ENCODE data around the gene DHRS7C.

DHRS7C gene, protein sequence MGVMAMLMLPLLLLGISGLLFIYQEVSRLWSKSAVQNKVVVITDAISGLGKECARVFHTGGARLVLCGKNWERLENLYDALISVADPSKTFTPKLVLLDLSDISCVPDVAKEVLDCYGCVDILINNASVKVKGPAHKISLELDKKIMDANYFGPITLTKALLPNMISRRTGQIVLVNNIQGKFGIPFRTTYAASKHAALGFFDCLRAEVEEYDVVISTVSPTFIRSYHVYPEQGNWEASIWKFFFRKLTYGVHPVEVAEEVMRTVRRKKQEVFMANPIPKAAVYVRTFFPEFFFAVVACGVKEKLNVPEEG

DNA sequence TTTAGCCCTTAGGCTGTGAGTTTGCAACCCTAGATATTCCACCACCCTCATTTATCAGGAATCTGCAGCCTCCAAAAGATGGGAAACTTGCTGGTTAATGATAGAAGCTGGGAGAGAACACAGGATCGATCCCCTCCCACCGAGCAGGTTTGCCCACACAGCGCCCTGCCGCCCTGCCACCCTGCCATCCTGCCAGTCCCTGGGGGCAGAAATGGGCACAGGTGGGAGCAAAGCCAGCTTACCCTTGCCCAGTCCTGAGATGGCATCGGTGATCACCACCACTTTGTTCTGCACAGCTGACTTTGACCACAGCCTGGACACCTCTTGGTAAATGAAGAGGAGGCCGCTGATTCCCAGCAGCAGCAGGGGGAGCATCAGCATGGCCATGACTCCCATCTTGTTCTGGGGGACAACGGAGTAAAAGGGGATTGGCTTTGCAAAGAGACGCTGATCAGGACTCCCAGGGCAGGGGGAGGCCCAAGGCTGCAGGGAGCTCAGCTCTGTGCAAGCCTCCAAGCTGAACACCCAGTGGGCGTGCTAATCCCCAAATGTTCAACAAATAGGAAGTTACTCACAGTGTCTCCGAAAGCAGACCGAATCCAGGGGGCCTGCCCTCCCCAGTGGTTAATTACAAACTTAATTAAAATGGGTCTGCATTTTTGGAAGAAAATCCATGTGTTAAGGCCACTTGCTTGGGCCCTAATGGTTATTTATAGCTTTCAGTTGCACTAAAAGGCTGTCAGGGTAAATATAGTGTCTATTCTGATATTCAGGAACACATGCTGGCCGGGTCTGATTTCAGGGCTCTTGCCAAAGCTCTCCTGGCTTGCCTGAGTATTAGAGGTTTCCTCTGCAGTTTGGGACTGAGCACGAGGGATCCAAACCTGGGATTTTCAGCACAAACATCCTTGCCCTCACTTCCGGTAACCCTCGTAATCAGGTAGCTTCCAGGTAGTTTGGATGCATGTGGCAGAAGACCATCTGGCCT, at the start of gene DHRS7C:
TSS of gene DHRS7C (minus strand) at position 704 of the 988 bp plus-strand sequence. CDS start at position 396, 308 bp downstream.
- in situ Hi-C loops (cut with HindIII; ENCODE audit: low sequenced_read_pairs), result no loop called here

DNA sequence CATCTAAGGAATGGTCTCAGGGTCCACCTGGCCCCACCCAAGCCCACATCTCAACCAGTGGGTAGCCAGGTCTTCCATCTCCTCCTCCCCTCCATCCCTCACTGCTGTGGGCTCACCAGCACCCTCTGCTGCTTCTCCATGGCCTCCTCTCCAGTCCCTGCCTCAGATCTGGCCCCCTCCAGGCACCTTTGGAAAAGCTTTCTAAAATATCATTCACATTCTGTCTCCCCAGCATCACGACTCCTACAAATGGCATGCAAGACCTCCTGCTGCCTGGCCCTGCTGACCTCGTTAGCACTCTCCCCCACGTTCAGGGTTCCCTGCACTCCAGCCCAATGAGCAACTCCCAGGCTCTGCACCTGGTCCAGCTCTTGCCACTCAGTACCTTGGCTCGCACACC, 48.0 kb upstream of the DHRS7C start:
- in situ Hi-C loops (cut with HindIII; ENCODE audit: low sequenced_read_pairs), result loop anchor here (5.0 kb wide), 1 partner anchor 67 kb away; no protein-coding TSS in a partner anchor

DNA sequence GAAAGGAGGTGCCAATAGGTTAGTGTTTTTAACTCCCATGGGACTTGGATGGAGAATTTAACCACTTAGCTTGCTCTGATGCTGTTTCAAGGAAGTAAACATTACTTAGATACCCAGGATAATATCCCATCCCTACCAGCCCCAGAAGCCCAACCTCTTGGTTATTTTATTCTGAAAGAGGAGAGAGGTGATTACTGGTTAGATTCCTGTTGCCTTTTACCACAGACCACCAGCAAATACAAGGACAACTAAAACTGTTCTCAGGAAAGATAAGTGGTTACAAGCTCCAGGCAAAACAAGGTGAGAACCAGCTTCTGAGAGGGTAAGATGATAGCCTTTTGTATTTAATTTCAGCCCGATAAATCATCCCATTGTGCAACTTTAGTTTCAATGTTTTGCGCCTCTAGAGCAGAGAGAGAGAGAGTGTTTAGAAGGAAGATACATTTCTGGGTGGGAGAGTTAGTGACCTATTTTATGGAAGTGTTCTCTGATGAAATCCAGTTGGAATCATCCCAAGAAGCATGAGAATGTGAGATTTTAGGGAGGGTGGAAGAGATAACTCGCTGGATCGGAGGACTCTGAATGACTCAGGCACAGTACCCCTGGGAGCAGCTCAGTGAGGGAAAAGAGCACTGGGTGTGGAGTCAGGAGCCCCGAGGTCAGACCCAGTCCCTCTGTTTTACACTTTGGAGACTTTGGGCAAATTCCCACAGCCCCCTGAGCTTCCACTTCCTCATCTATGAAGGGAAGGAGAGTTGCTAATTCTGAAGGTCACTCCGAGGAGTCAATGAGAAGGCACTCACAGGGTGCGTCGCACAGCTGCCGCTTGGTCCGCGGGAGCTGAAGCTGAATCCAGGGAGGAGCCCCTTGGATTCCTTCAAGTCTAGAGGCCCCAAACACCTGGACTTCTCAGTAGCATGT, 46.4 kb upstream of the DHRS7C start:
- in situ Hi-C loops (cut with HindIII; ENCODE audit: low sequenced_read_pairs), result loop anchor here (5.0 kb wide), 1 partner anchor 66 kb away; no protein-coding TSS in a partner anchor

DNA sequence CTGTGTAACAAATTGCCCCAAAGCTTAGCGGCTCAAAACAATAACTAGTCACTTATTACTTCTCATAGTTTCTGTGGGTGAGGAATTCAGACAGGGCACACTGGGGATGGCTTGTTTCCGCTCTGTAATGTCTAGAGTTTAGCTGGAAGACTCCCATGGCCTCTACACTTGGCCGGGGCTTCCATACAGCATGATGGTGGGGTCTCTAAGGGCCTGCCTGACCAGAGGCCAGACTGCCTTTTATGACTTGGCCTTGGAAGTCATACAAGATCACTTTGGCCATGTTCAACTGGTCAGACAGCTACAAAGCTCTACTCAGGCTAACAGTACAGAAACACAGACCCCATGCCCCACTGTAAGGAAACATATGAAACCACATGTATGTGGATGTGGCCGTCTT, 42.5 kb upstream of the DHRS7C start:
- in situ Hi-C loops (cut with HindIII; ENCODE audit: low sequenced_read_pairs), result no loop called here

DNA sequence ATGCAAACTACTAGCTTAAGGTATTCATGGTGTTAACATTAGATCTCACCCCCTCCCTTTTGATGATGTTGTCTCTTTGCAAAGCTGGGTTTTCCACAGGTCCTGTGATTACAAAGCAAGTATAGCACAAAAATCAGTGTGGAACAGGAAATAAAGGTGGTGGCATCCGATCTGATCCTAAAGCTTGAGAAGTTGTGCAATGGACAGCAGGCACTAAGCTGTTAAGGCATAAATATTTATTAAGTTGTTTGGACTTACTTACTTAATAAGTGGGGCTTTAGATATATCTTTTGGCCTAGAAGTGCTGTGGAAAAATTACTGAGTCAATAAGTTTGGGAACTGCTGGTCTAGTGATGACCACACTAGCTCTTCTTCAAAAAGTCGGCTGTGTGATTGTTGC, 39.3 kb upstream of the DHRS7C start:
- in situ Hi-C loops (cut with HindIII; ENCODE audit: low sequenced_read_pairs), result no loop called here

DNA sequence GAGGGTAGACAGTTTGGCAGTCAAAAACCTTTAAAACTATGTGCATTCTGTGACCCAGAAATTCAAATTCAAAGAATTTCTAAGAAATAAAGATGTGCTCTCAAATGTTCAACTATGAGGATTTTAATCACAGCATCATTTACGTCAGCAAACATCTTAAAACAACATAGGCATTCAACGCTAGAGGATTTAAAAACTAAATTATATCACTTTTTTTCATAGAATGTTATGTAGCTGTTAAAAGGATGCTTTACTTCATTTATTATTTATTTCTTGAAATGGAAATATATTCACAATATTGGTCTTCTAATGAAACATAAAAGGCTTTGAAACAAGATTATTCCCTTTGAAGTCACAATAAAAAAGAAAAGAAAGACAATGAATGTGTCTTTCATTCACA, 38.0 kb upstream of the DHRS7C start:
- in situ Hi-C loops (cut with HindIII; ENCODE audit: low sequenced_read_pairs), result loop anchor here (5.0 kb wide), 1 partner anchor 63 kb away; no protein-coding TSS in a partner anchor

DNA sequence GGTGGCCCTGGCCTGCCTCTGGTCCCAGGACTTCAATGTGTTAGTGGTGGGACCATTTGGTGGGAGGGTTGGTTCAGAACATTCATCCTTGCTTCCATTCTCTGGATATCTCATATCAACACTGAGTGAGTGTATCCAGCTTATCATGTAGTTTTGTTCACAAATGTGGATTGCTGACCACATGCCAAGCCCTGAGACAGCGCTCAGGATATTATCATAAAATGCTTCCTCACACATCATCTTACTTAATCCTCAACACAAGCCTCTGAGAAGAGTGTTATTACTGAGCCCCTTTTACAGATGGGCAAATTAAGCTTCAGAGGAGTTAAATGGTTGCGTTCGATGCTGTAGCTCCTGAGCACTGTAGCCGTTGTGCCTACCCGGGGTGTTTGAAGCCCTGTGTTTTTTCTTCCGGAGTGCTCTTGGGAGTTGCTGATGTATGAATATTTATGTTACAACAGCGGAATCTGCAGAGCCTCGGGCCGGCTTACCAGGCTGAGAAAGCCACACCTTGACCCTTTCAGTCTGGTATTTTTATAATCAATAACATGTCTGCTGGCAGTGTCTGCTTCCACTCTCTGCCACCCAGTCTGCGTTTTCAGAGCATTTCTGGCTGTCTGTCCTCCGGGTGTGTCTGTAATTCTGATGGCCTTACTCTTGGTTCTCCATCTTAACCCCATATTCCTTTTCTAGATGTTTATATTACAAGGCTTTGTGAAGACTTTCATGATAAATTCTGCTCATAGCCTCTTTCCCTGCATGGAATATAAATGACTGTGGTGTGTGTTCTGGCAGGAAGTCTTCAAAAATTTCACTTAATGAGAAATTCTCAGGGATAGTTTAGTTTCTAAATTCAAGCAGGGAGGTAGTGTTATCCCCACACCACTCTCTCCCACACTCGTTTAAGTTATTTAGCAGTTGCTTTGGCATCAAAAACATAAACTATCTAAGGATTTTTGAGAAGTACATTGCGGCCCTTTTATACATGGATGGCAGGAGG, 37.2 kb upstream of the DHRS7C start:
- in situ Hi-C loops (cut with HindIII; ENCODE audit: low sequenced_read_pairs), result loop anchor here (5.0 kb wide), 1 partner anchor 64 kb away; no protein-coding TSS in a partner anchor

DNA sequence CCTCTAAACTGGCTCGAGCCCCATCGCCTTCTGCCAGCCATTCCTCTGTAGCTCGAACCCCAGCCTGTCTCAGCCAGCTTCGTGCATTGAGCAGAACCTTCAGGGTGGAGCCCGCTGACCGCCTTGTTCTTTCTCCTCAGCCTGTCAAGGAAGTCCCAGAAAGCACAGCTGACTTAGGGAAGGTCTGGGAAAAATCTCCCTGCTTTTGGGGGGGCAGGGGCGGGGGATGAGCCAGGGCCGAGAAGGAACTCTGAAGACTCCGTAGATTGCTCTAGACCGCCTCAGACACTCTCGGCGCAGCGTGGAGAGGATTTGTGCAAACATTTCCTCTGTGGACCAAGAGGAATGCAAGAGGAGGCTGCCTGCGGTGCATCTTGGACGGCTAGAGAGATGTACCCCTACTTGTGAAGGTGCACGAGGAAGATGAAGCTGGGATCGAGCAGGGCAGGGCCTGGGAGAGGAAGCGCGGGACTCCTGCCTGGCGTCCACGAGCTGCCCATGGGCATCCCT, 34.3 kb upstream of the DHRS7C start, which contains the start of gene GLP2R:
TSS of gene GLP2R (plus strand) at position 284 of the 510 bp plus-strand sequence. CDS start at position 424, 140 bp downstream.
- in situ Hi-C loops (cut with HindIII; ENCODE audit: low sequenced_read_pairs), result loop anchor here (5.0 kb wide), 1 partner anchor 67 kb away; no protein-coding TSS in a partner anchor

DNA sequence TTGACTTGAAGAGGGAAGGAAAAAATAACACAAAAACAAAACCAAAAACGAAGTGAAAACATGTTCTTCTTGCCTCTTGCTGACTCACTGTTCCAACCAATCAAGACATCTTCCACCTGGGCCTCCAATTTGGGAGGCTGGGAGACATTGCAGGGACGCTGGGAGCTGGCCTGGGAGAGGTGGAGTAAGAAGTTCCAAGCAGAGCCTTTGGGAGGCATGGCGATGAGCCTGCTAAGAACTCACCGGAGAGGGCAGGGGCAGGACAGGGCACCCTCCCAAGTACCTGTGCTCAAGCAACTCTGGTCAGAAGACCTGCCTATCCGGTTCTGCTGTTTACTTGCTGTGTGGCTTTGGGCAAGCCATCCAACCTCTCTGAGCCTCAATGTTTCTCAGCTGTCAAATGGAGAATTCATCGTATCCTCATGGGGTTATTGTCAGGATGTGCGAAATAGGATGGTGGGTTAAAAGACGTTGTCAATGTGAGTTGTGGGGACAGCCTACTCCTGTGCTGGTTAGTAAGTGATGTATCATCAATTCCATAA, 33.5 kb upstream of the DHRS7C start:
- in situ Hi-C loops (cut with HindIII; ENCODE audit: low sequenced_read_pairs), result loop anchor here (5.0 kb wide), 1 partner anchor 67 kb away; no protein-coding TSS in a partner anchor

DNA sequence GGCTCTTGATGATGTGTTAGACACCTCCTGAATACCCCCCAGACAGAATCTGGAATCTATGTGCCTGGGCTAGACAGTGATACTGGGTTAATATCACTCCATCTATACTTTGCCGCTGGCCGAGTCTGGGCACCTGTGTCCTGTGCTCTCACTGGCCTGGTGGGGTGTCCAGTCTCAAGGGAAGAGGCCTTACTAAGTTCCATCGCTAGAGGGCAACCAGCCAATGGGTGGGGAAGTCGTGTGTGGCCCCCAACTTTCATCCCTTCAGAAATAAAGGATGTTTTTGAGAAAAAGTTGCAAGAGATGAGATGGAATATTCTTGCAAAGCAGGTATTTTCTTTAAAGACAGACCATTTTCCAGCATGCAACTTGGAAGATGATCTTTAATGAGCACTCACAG, 32.7 kb upstream of the DHRS7C start:
- in situ Hi-C loops (cut with HindIII; ENCODE audit: low sequenced_read_pairs), result no loop called here

DNA sequence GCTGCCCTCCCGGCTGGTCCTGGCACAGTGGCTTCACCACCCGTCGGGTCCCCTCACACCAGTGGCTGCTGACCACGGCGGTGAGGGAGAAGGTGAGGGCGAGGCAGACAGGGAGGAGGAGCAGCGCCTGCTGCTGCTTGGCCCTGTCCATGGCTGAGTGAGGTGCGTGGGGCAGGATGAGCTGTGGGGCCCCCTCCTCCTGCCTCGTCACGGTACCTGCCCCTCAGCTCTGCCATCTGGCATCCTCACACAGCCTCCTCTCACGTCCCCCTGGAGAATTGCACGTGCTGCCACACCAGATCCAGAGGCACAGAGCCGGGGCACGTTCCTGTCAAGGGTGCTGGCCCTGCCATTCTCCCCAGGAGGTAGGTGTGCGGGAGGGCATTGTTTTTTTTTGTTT, 30.5 kb upstream of the DHRS7C start, which contains the start of gene GSG1L2:
TSS of gene GSG1L2 (minus strand) at position 159 of the 400 bp plus-strand sequence. CDS start at position 151, 8 bp downstream.
- in situ Hi-C loops (cut with HindIII; ENCODE audit: low sequenced_read_pairs), result no loop called here

DNA sequence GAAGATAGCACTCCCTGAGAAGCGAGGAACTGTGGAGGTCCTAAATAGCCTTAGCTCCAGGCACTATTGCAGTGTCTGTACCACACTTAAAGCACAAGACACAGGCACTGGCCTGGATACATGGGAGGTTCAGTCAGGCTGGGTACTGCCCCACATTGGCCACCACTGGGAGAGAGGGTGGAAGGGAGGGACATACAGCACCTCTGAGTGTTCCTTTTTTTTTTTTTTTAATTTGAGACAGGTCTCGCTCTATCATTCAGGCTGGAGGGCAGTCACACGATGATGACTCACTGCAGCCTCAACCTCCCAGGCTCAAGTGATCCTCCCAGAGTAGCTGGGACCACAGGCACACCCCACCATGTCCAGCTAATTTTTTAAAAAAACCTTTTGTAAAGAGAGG, 29.1 kb upstream of the DHRS7C start:
- in situ Hi-C loops (cut with HindIII; ENCODE audit: low sequenced_read_pairs), result no loop called here

DNA sequence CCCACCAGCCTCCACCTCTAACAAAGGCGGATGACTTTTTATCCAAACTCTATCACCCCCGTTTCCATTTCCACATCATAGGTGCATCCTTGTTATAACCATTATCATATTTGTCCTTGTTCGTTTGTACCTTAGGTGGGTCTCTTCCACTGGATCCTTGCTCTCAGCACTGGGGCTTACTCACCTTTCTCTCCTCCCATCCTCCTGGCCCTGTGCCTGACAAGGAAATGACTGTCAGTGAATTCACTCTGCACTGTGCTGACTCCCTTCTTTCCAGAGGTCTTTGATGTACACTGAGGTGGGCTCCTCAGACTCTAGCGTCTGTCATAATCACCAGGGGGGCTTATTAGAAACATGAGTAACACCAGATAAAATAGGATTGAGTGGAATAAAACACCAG, 27.4 kb upstream of the DHRS7C start:
- in situ Hi-C loops (cut with HindIII; ENCODE audit: low sequenced_read_pairs), result no loop called here

DNA sequence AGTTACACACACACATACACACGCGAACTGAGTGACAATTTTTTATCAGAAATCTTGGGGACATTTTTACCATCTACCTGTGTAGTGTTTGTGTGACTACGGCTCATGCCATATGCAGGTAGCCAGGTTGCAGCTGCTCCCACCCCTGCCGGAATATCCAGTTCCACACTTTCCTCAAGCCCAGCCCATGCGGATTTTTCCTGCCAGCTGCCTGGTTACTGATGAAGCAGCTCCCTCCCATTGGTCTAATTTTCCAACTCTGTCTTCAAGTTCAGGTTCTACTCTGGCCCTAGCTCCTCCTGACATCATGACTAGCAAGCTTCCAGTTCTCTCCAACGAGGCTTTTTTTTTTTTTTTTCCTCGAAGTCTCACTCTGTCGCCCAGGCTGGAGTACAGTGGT, 25.7 kb upstream of the DHRS7C start:
- in situ Hi-C loops (cut with HindIII; ENCODE audit: low sequenced_read_pairs), result no loop called here

DNA sequence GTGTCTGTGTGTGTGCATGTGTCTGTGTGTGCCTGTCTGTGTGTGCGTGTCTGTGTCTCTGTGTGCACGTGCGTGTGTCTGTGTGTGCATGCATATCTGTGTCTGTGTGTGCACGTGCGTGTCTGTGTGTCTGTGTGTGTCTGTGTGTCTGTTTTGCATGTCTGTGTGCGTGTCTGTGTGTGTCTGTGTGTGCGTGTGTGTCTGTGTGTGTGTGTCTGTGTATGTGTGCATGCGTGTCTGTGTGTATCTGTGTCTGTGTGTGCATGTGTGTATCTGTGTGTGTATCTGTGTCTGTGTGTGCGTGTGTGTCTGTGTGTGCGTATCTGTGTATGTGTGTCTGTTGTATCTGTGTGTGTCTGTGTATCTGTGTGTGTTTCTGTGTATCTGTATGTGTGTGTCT, 25.1 kb upstream of the DHRS7C start:
- in situ Hi-C loops (cut with HindIII; ENCODE audit: low sequenced_read_pairs), result no loop called here

DNA sequence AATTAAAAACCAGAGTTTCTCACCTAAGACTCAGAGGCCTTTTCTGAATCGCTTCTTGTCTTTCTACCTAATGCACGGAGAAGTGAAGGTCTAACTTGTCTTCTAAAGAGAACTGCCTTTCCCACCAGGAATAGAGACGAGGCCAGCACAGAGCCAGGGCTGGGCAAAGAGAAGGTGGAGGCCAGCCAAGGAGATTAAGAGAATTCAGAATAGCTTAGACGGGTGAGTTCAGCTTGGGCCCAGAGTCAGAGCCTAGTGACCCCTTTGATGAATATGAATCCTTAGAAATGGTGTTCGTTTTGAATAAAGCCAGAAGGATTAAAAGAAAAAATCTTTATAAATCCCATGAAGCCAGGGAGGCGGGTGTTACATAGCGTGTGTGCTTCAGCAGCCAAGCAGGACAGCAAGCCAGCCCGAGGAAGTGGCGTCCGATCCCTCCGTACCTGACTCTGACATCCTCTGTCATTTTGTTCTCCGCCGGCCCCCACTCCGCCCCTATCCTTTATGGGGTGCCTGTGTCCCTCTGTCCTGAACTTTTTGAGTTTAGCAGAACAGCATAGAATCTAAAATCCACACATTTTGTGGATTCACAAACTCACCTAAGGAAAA, 23.0 kb upstream of the DHRS7C start:
- in situ Hi-C loops (cut with HindIII; ENCODE audit: low sequenced_read_pairs), result no loop called here

DNA sequence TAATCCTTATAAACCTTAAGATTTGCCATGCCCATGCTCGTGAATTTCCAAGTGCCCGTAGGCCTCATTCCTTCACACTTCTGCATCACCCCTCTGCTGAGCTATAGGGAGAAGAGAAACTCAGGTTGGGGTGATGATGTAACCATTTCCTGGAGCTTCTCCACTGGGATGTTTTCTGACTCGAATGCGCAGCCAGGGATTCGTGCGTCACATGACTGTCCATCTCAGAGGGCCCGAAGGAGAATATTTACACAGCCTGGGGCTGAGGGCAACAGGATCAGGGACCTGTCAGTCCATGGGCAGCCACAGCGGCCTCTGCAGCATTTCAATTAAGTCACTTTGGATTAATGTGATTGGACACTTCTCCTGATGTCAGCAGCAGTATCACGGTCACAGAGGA, 21.8 kb upstream of the DHRS7C start:
- in situ Hi-C loops (cut with HindIII; ENCODE audit: low sequenced_read_pairs), result no loop called here

DNA sequence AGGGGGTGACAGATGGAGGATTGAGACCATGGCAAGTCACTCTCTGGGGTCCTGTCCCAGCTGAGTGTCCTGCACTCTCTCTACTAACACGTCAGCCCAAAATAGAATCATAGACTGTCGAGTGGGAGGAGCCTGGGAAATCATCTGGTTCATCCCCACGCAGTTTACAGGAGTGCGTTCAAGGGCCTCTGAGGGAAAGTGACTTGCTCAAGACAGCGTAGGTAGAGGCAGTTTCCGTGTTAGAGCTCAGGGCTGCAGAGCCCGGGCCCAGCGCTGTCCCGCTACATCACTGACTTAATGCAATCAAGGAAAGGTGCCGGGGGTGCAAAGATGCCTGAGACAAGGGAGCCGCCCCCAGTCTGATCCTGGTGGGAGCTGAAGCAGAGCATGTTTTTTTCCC, 20.1 kb upstream of the DHRS7C start:
- in situ Hi-C loops (cut with HindIII; ENCODE audit: low sequenced_read_pairs), result no loop called here

Measured in endothelial cell of hepatic sinusoid (primary cell).